ENCODE results near the gene CTSW. TPM values are rescaled to one million over a fixed set of nuclear protein-coding genes. Genes with fewer than 3 reads are reported as not detected.

The CTSW gene
- total and polyA plus RNA-seq, 2 donors (not counting 1 experiment from before 2014, with no cell fraction given), result 0.84 to 4.6 TPM

GRCh38 chr11:65888163-65888814 is 8.7 kb downstream of the CTSW start, which contains the start of gene FIBP:
FIBP (minus strand) TSS chr11:65888471; CDS start chr11:65888418, 53 bp downstream.
- peak within 1 kb of the TSS; percentile 98 for H3K27ac Mint-ChIP-seq
- no peaks in the 10 kb centered on the region for H3K27me3 Mint-ChIP-seq
- ATAC-seq (ENCODE audit: low read depth), result peak; percentile 64
- no peaks in the 10 kb centered on the region for H3K9me3 Mint-ChIP-seq (ENCODE audit: insufficient read depth)
- Histone ChIP-seq H3K79me2 (ENCODE audit: control insufficient read depth, insufficient read depth, low read length) (peaks cover 40% of the 10 kb centered on the region), H3K36me3 (replicated peaks in 1 of 2; ENCODE audit: control extremely low read depth in 1 of 2, control insufficient read depth in 1 of 2, extremely low read depth in 1 of 2, insufficient read depth in 2 of 2, low read length in 1 of 2) (peaks cover 0 to 27% of the 10 kb centered on the region in 2 experiments), H4K20me1 (ENCODE audit: control insufficient read depth, insufficient read depth, low read length, poor library complexity, severe bottlenecking) (peaks cover 26% of the 10 kb centered on the region), H3K4me2 (replicated peaks; ENCODE audit: low read depth, low read length, poor library complexity, severe bottlenecking) (peak within 1 kb of the TSS; percentile 99), H3K27me3 (replicated peaks in 1 of 4; ENCODE audit: control extremely low read depth in 1 of 4, control insufficient read depth in 3 of 4, insufficient read depth in 4 of 4, low read length in 3 of 4) (no peaks in the 10 kb centered on the region), H3K27ac (ENCODE audit: low read length in 2 of 2) (peak within 1 kb of the TSS; percentile 85), H3K9ac (ENCODE audit: low read length) (peak within 1 kb of the TSS; percentile 96), H3K4me3 (ENCODE audit: control extremely low read depth in 1 of 5, extremely low read depth in 1 of 5, insufficient read depth in 1 of 5, low read depth in 2 of 5, low read length in 4 of 5) (peak within 1 kb of the TSS; percentile 63 to 88 (median 75)), H2AFZ (ENCODE audit: insufficient read depth, low read depth, low read length, poor library complexity, severe bottlenecking) (peak within 1 kb of the TSS; percentile 99), H3K4me1 (ENCODE audit: control insufficient read depth in 2 of 2, insufficient read depth in 2 of 2, low read length in 2 of 2) (peaks cover 47 to 63% of the 10 kb centered on the region in 2 donors), H3K9me3 (ENCODE audit: control extremely low read depth in 1 of 3, control insufficient read depth in 2 of 3, insufficient read depth in 1 of 3, low read length in 2 of 3) (no peaks in the 10 kb centered on the region)
- DNase-seq, result peak; percentile 96
- ChIA-PET POLR2A (interaction anchor here (0.6 to 6.2 kb wide), 24 partner anchors 10 to 1109 kb away, joined by 3 to 65 read pairs (median 5); partner anchors contain the start of genes BANF1, C11orf68, CFL1 and DRAP1), CTCF (interaction anchor here (0.6 to 15.5 kb wide), 35 partner anchors 10 to 516 kb away, joined by 3 to 244 read pairs (median 6); partner anchors contain the start of genes BANF1, C11orf68, CFL1 and CTSW)
- WGBS (ENCODE audit: insufficient coverage), result under 1% methylated on average over 49 of the region's 57 CpGs
- peak; percentile 86 for TF ChIP-seq CTCF (IDR thresholded peaks at IDR 0.05)
- TF ChIP-seq EZH2 (IDR thresholded peaks at IDR 0.05; ENCODE audit: borderline replicate concordance, insufficient read depth, low read depth, low read length, poor library complexity, severe bottlenecking), result no peak
- H3K4me3 Mint-ChIP-seq, result peak within 1 kb of the TSS; percentile 98
- H3K4me1 Mint-ChIP-seq, result peaks cover 66% of the 10 kb centered on the region
- intact Hi-C loops (cut with micrococcal nuclease), result loop anchor here (1.0 to 2.0 kb wide), 6 partner anchors 15 to 114 kb away; partner anchors contain the start of genes BANF1, C11orf68, DRAP1 and EFEMP2

Data from B cell (primary cell).